Measurements from ENCODE around the gene APOC3.
A peak's percentile ranks its signal among the peaks of the same experiment; 100 is the strongest.

The APOC3 gene

GRCh38 chr11:116849060-116849459 lies 19.4 kb downstream of the APOC3 start:
- DNase-seq (ENCODE audit: low spot score): no peak

- no peak for DNase-seq (ENCODE audit: low spot score)
These were observed 19.8 kb downstream of the APOC3 start for GRCh38 chr11:116849486-116849885.

GRCh38 chr11:116851626-116852025 lies 21.9 kb downstream of the APOC3 start:
- DNase-seq (ENCODE audit: low spot score): no peak

GRCh38 chr11:116852261-116853031 lies 22.7 kb downstream of the APOC3 start:
- no peak for DNase-seq (ENCODE audit: low spot score)

- DNase-seq (ENCODE audit: low spot score): peak; percentile 76
These were observed 23.9 kb downstream of the APOC3 start for GRCh38 chr11:116853461-116854073.

GRCh38 chr11:116855413-116855812 lies 25.7 kb downstream of the APOC3 start:
- DNase-seq (ENCODE audit: low spot score): no peak

GRCh38 chr11:116856423-116856822 lies 26.7 kb downstream of the APOC3 start:
- DNase-seq (ENCODE audit: low spot score): no peak

- peak; percentile 25 for DNase-seq (ENCODE audit: low spot score)
These were observed 27.6 kb downstream of the APOC3 start for GRCh38 chr11:116857316-116857715.

GRCh38 chr11:116857936-116858335 lies 28.2 kb downstream of the APOC3 start:
- DNase-seq (ENCODE audit: low spot score): no peak

GRCh38 chr11:116859175-116859574 lies 29.5 kb downstream of the APOC3 start:
- no peak for DNase-seq (ENCODE audit: low spot score)

GRCh38 chr11:116860303-116860702 lies 30.6 kb downstream of the APOC3 start:
- DNase-seq (ENCODE audit: low spot score): no peak

GRCh38 chr11:116861539-116861938 lies 31.8 kb downstream of the APOC3 start:
- DNase-seq (ENCODE audit: low spot score): peak; percentile 32

GRCh38 chr11:116862185-116862584 lies 32.5 kb downstream of the APOC3 start:
- no peak for DNase-seq (ENCODE audit: low spot score)

GRCh38 chr11:116862951-116863350 lies 33.2 kb downstream of the APOC3 start:
- peak; percentile 31 for DNase-seq (ENCODE audit: low spot score)

GRCh38 chr11:116864531-116864930 lies 34.8 kb downstream of the APOC3 start:
- DNase-seq (ENCODE audit: low spot score): peak; percentile 50

- DNase-seq (ENCODE audit: low spot score): peak; percentile 77
These were observed 36.0 kb downstream of the APOC3 start for GRCh38 chr11:116865696-116866095.

- no peak for DNase-seq (ENCODE audit: low spot score)
These were observed 37.2 kb downstream of the APOC3 start for GRCh38 chr11:116866804-116867455.

GRCh38 chr11:116867619-116868018 lies 37.9 kb downstream of the APOC3 start:
- DNase-seq (ENCODE audit: low spot score): no peak

GRCh38 chr11:116868066-116868465 lies 38.4 kb downstream of the APOC3 start:
- no peak for DNase-seq (ENCODE audit: low spot score)

GRCh38 chr11:116869610-116870009 lies 39.9 kb downstream of the APOC3 start:
- no peak for DNase-seq (ENCODE audit: low spot score)

- no peak for DNase-seq (ENCODE audit: low spot score)
These were observed 40.3 kb downstream of the APOC3 start for GRCh38 chr11:116870054-116870453.

- peak; percentile 82 for DNase-seq (ENCODE audit: low spot score)
These were observed 41.5 kb downstream of the APOC3 start for GRCh38 chr11:116871248-116871647.

- DNase-seq (ENCODE audit: low spot score): no peak
These were observed 43.7 kb downstream of the APOC3 start for GRCh38 chr11:116873381-116873780.
